CD14-positive monocyte (primary cell): ENCODE measurements around the gene CANT1. TPM values are rescaled to one million over a fixed set of nuclear protein-coding genes. Genes with fewer than 3 reads are reported as not detected.

Experiments used
- DNase-seq, 3 donors: peaks; one replicate each; pipeline ENCODE4 v3.0.0-alpha.2; 2011 to 2022
- H2AFZ ChIP-seq: 2 replicates; pipeline ENCODE4 v1.6.0; 2012; ENCODE audit warnings: mild to moderate bottlenecking, low read depth, low read length, inconsistent platforms; ENCODE audit not compliant: insufficient read depth, poor library complexity, severe bottlenecking
- H3K27ac ChIP-seq, 2 donors: 1 replicate in 1 of 2; 2 replicates in 1 of 2; pipeline ENCODE4 v1.5.1; 2012 to 2013; ENCODE audit warnings: low read length in 2 of 2, control low read depth in 1 of 2, inconsistent platforms in 1 of 2, low read depth in 1 of 2, mild to moderate bottlenecking in 1 of 2
- H3K27me3 ChIP-seq, 2 donors: one replicate each; pipeline versions ENCODE4 v1.6.0 to v1.6.1; 2011 to 2013; ENCODE audit warnings: low read length in 2 of 2; ENCODE audit not compliant: control insufficient read depth in 2 of 2, insufficient read depth in 2 of 2
- H3K36me3 ChIP-seq, 2 donors: replicated peaks in 1 of 2; 1 replicate in 1 of 2; 2 replicates in 1 of 2; pipeline versions ENCODE4 v1.5.1 to v1.6.1; 2012 to 2013; ENCODE audit warnings: low read length in 2 of 2, control low read depth in 1 of 2, inconsistent platforms in 1 of 2, mild to moderate bottlenecking in 1 of 2; ENCODE audit not compliant: insufficient read depth in 2 of 2, control insufficient read depth in 1 of 2
- H3K4me1 ChIP-seq, 2 donors: 1 replicate in 1 of 2; 2 replicates in 1 of 2; pipeline versions ENCODE4 v1.5.1 to v1.6.1; 2012 to 2013; ENCODE audit warnings: low read length in 2 of 2, control low read depth in 1 of 2, inconsistent platforms in 1 of 2, mild to moderate bottlenecking in 1 of 2, moderate library complexity in 1 of 2; ENCODE audit not compliant: insufficient read depth in 2 of 2, control insufficient read depth in 1 of 2
- H3K4me2 ChIP-seq: replicated peaks from 2 replicates; pipeline ENCODE3; 2012; ENCODE audit warnings: low read length, moderate library complexity, mild to moderate bottlenecking; ENCODE audit not compliant: poor library complexity, severe bottlenecking; ENCODE audit errors: extremely low read depth
- H3K4me3 ChIP-seq, 3 experiments: fragments of 200-600 bp in 1 of 3; sonication (generic) in 1 of 3; replicated peaks in 1 of 3; 1 replicate in 2 of 3; 2 replicates in 1 of 3; pipeline ENCODE4 v1.5.1; 2011 to 2013; ENCODE audit warnings: low read length in 3 of 3, mild to moderate bottlenecking in 3 of 3, control low read depth in 2 of 3, low read depth in 2 of 3, inconsistent platforms in 1 of 3, moderate library complexity in 1 of 3
- H3K79me2 ChIP-seq: 2 replicates; pipeline ENCODE4 v1.6.0; 2012; ENCODE audit warnings: mild to moderate bottlenecking, control low read depth, inconsistent platforms, low read length, moderate library complexity; ENCODE audit not compliant: insufficient read depth
- H3K9ac ChIP-seq: 2 replicates; pipeline ENCODE4 v1.6.0; 2017; ENCODE audit warnings: low read length, mild to moderate bottlenecking; ENCODE audit not compliant: insufficient read depth, poor library complexity, severe bottlenecking
- H3K9me3 ChIP-seq, 2 donors: replicated peaks in 1 of 2; 1 replicate in 1 of 2; 2 replicates in 1 of 2; pipeline versions ENCODE4 v1.5.1 to v1.6.1; 2012 to 2013; ENCODE audit warnings: low read length in 2 of 2, control low read depth in 1 of 2; ENCODE audit not compliant: control insufficient read depth in 1 of 2, insufficient read depth in 1 of 2
- H4K20me1 ChIP-seq: 2 replicates; pipeline ENCODE4 v1.6.0; 2012; ENCODE audit warnings: mild to moderate bottlenecking, low read length, control low read depth, moderate library complexity; ENCODE audit not compliant: insufficient read depth
- H3K27ac Mint-ChIP-seq, 7 donors: one replicate each; pipeline ENCODE4 v1.8.0; 2020; ENCODE audit warnings: mild to moderate bottlenecking in 7 of 7, mixed read lengths in 7 of 7, moderate library complexity in 6 of 7, inconsistent platforms in 2 of 7
- H3K27me3 Mint-ChIP-seq, 3 donors: one replicate each; pipeline ENCODE4 v1.8.0; 2021 to 2022; ENCODE audit warnings: low read depth in 3 of 3, mild to moderate bottlenecking in 3 of 3, mixed read lengths in 3 of 3, moderate library complexity in 3 of 3, inconsistent platforms in 1 of 3
- H3K36me3 Mint-ChIP-seq, 2 donors: one replicate each; pipeline ENCODE4 v1.8.0; 2020; ENCODE audit warnings: mixed read lengths in 2 of 2, inconsistent platforms in 1 of 2, mild to moderate bottlenecking in 1 of 2
- H3K4me1 Mint-ChIP-seq: one replicate; pipeline ENCODE4 v1.8.0; 2020; ENCODE audit warnings: mild to moderate bottlenecking, mixed read lengths
- H3K4me3 Mint-ChIP-seq, 2 donors: one replicate each; pipeline ENCODE4 v1.8.0; 2020; ENCODE audit warnings: mild to moderate bottlenecking in 2 of 2, mixed read lengths in 2 of 2, moderate library complexity in 1 of 2
- H3K9me3 Mint-ChIP-seq, 7 donors: one replicate each; pipeline ENCODE4 v1.8.0; 2020 to 2022; ENCODE audit warnings: mixed read lengths in 7 of 7, mild to moderate bottlenecking in 6 of 7, moderate library complexity in 6 of 7, inconsistent platforms in 2 of 7
- CTCF ChIP-seq: fragments of 200-600 bp; IDR thresholded peaks from one replicate; pipeline ENCODE4 v1.8.0; 2022; ENCODE audit warnings: antibody characterized with exemption, mild to moderate bottlenecking
- WGBS: methylation state at CpG from one replicate; pipeline ENCODE4 v1.1.5; 2013; ENCODE audit warnings: missing lambda C conversion rate; ENCODE audit not compliant: insufficient coverage; 5-methylcytosine and 5-hydroxymethylcytosine counted together
- intact Hi-C, 2 donors: fragments of 100-400 bp; cut with micrococcal nuclease; formaldehyde crosslinking; loops; one replicate each; pipeline versions ENCODE4 v1.15.0 to v1.15.1; 2023
- polyA plus RNA-seq, 3 donors: library from polyadenylated mRNA; depleted of rRNA in 1 of 3; unstranded in 2 of 3; stranded (reverse) in 1 of 3; fragments of 300-500 nt in 2 of 3; fragments of >200 nt in 1 of 3; fragmentation: Illumina TruSeq in 2 of 3; gene quantifications; 1 replicate in 2 of 3; 2 replicates in 1 of 3; pipeline ENCODE4 v1.2.3, GENCODE V29; 2012 to 2021

CANT1 gene
- polyA plus RNA-seq, 3 donors = 10.6 to 16.6 (median 14.3) TPM

DNA sequence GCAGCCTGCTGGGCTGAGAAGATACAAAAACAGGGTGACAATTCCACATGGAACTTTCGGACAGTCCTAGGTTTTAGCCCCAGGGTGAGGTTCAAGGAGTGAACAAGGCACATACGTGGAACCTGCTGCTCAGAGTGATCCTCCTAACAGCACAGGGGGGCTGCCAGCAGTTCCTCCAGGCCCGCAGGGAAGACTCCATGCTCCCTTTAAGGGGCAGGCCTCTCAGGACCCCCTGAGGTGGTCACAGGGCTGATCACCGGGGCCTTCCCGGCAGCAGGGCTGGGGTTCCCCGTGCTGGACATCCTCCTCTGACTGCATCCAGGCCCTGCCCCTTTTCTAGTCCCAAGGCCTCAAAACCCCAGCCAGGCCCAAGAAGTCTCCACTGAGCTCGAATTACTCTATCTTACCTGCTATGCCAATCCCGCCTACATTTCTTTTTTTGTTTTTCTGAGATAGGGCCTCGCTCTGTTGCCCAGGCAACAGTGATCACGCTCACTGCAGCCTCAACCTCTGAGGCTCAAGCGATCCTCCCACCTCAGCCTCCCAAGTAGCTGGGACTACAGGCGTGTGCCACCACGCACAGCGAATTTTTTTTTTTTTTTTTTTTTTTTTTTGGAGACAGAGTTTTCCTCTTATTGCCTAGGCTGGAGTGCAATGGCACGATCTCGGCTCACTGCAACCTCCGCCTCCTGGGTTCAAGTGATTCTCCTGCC lies 10.4 kb downstream of the CANT1 start:
- H3K9me3 ChIP-seq = no peaks in the 10 kb centered on the region
- intact Hi-C loops = no loop called here
- no peaks in the 10 kb centered on the region for H3K4me1 ChIP-seq
- no peak overlapping the region for H2AFZ ChIP-seq
- no peak overlapping the region for H3K27ac ChIP-seq
- Mint-ChIP-seq H3K4me1 (no peaks in the 10 kb centered on the region), H3K4me3 (no peak overlapping the region), H3K27me3 (peaks cover 0 to 2% (median 1%) of the 10 kb centered on the region in 3 donors), H3K36me3 (peaks cover 56 to 95% of the 10 kb centered on the region in 2 donors), H3K9me3 (no peaks in the 10 kb centered on the region), H3K27ac (no peak overlapping the region)
- H3K4me3 ChIP-seq = no peak overlapping the region
- peaks cover 68% of the 10 kb centered on the region for H3K79me2 ChIP-seq
- H3K9ac ChIP-seq = no peak overlapping the region
- DNase-seq = no peak
- H4K20me1 ChIP-seq = peaks cover 98% of the 10 kb centered on the region
- no peak for TF ChIP-seq CTCF
- no peaks in the 10 kb centered on the region for H3K27me3 ChIP-seq
- H3K36me3 ChIP-seq = peaks cover 59 to 97% of the 10 kb centered on the region in 2 donors
- WGBS = 98% methylated on average over 13 of the region's 17 CpGs
- H3K4me2 ChIP-seq = no peak overlapping the region

DNA sequence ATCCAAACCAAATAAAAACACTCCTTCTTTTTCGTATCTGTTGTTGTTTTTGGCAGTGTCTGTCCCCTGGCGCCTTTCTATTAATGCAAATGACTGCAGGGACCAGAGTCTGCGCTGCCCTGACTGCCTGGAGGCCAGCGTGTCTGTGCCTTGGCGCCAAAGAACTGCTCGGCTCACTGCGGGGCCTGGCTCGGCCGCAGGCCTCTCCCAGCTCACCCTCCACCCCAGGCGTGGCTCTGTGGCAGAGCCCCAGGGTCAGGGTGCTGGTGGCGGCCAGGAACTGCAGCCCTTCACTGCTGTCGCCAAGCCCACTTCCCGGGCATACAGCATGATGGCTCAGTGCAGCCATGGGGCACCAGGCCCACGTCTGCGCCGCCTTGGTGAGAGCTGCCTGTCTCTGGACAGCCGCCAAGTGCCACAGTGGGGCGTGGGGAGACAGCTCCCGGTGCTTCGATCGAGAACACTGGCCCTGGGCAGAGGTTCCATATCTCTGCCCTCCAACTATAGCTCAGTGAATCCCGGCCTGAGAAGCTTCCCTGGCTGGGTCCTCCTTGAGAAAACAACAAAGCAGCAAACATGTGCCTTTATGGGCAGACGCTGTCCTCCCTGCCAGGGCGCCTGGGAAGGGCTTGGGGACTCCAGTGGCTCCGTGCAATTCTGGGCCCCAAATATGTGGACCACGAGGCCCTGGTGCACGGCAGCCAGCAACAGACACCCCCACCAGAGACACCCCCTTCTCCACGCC lies 11.1 kb downstream of the CANT1 start:
- peaks cover 98% of the 10 kb centered on the region for H4K20me1 ChIP-seq
- WGBS = 97% methylated on average over 22 of the region's 28 CpGs

More for the DNA sequence above, 11.1 kb downstream of the CANT1 start:
- peaks cover 62% of the 10 kb centered on the region for H3K79me2 ChIP-seq
- Mint-ChIP-seq H3K4me3 (no peak overlapping the region), H3K27me3 (peaks cover 0 to 2% (median 1%) of the 10 kb centered on the region in 3 donors), H3K27ac (peak overlapping the region in 2 of 7 donors; percentile 33 to 61), H3K4me1 (peaks cover under 1% of the 10 kb centered on the region), H3K9me3 (peaks cover 0 to under 1% (median 0%) of the 10 kb centered on the region in 7 donors), H3K36me3 (peaks cover 60 to 98% of the 10 kb centered on the region in 2 donors)
- DNase-seq = no peak
- no peak overlapping the region for H3K4me2 ChIP-seq
- no peak overlapping the region for H3K9ac ChIP-seq
- no peaks in the 10 kb centered on the region for H3K9me3 ChIP-seq
- no peak overlapping the region for H2AFZ ChIP-seq
- H3K27ac ChIP-seq = no peak overlapping the region
- intact Hi-C loops = no loop called here
- no peak for TF ChIP-seq CTCF
- no peaks in the 10 kb centered on the region for H3K27me3 ChIP-seq
- no peaks in the 10 kb centered on the region for H3K4me1 ChIP-seq
- H3K4me3 ChIP-seq = no peak overlapping the region
- peaks cover 64 to 100% of the 10 kb centered on the region in 2 donors for H3K36me3 ChIP-seq
